Tibial artery (tissue), 4 donors: ENCODE results near the gene FDX1.

Experiments used
- DNase-seq, 2 donors: peaks; one replicate each; pipeline ENCODE4 v3.0.0-alpha.2; 2019
- H3K27ac ChIP-seq, 2 donors: fragments of 200-600 bp; sonication (generic) in 1 of 2; 1 replicate in 1 of 2; 2 replicates in 1 of 2; pipeline ENCODE4 v1.5.1; 2018 to 2019; ENCODE audit warnings: mild to moderate bottlenecking in 1 of 2
- H3K27me3 ChIP-seq, 2 donors: fragments of 200-600 bp; sonication (generic) in 1 of 2; one replicate each; pipeline versions ENCODE4 v1.5.1 to v1.6.0; 2016 to 2019
- H3K36me3 ChIP-seq, 3 donors: fragments of 200-600 bp; sonication (generic) in 2 of 3; one replicate each; pipeline ENCODE4 v1.5.1; 2016 to 2019; ENCODE audit warnings: mild to moderate bottlenecking in 2 of 3
- H3K4me1 ChIP-seq, 4 donors: fragments of 200-600 bp; sonication (generic) in 2 of 4; 1 replicate in 3 of 4; 2 replicates in 1 of 4; pipeline ENCODE4 v1.5.1; 2016 to 2019
- H3K4me3 ChIP-seq, 2 donors: fragments of 200-600 bp; sonication (generic) in 1 of 2; 1 replicate in 1 of 2; 2 replicates in 1 of 2; pipeline ENCODE4 v1.5.1; 2018 to 2019; ENCODE audit warnings: mild to moderate bottlenecking in 2 of 2
- H3K9me3 ChIP-seq, 3 donors: fragments of 200-600 bp; sonication (generic) in 1 of 3; one replicate each; pipeline ENCODE4 v1.5.1; 2016 to 2019
- intact Hi-C: fragments of 100-400 bp; cut with DNase I; formaldehyde crosslinking; loops from one replicate; pipeline ENCODE4 v1.15.0; 2023; ENCODE audit warnings: low total_unique reads
- TF ChIP-seq, protein P1 (sequence below), 2 experiments: fragments of 200-600 bp in 1 of 2; fragments of 450-650 bp in 1 of 2; IDR thresholded peaks; one replicate each; pipeline ENCODE4 v1.5.1; 2017 to 2019; ENCODE audit warnings: antibody characterized with exemption in 2 of 2, mild to moderate bottlenecking in 1 of 2, moderate library complexity in 1 of 2

Gene FDX1

DNA sequence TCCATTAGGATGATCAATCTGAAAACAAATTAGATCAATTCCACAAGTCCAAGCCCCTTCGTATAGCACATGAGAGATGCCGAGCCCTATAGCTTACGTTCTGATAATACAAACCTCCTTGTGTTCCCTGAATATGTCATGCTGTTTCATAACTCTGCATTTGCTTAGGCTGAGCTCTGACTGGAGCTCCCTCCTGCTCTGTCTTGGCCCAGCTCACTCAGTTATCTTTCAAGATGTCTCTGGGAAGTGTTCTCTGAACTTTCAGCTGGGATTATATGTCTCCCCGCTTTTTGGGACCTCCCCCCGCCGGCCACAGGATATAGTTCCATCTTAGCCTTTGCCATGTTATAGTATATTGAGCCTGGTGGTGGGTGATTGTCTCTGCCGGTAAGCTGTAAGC lies 44.0 kb downstream of the FDX1 start:
- DNase-seq = no peak
- no peak overlapping the region for H3K27ac ChIP-seq
- H3K9me3 ChIP-seq = no peaks in the 10 kb centered on the region
- TF ChIP-seq, protein P1, sequence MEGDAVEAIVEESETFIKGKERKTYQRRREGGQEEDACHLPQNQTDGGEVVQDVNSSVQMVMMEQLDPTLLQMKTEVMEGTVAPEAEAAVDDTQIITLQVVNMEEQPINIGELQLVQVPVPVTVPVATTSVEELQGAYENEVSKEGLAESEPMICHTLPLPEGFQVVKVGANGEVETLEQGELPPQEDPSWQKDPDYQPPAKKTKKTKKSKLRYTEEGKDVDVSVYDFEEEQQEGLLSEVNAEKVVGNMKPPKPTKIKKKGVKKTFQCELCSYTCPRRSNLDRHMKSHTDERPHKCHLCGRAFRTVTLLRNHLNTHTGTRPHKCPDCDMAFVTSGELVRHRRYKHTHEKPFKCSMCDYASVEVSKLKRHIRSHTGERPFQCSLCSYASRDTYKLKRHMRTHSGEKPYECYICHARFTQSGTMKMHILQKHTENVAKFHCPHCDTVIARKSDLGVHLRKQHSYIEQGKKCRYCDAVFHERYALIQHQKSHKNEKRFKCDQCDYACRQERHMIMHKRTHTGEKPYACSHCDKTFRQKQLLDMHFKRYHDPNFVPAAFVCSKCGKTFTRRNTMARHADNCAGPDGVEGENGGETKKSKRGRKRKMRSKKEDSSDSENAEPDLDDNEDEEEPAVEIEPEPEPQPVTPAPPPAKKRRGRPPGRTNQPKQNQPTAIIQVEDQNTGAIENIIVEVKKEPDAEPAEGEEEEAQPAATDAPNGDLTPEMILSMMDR (IDR thresholded peaks at IDR 0.05) = no peak
- peaks cover 0 to 6% (median 0%) of the 10 kb centered on the region in 3 donors for H3K36me3 ChIP-seq
- H3K4me1 ChIP-seq = no peaks in the 10 kb centered on the region
- intact Hi-C loops = no loop called here
- no peak overlapping the region for H3K4me3 ChIP-seq
- H3K27me3 ChIP-seq = no peaks in the 10 kb centered on the region

DNA sequence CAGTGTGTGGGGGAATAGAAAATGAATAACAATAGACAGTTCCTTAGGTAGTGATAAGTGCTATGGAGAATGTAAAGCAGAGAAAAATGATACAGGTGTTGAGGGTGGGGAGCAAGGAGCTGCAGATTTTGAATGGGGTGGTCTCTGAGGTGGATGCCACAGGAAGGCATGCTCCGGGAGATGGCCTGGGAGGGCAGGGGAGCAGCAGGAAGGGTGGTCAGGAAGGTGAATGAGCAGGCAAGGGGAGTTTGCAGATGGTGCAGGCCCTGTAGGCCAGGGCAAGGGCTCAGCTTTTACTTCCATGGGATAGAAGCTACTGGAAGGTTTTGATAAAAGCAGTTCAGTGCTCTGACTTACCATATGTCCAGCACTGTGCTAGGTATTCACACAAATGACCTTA lies 44.8 kb downstream of the FDX1 start:
- Histone ChIP-seq H3K27me3 (no peaks in the 10 kb centered on the region), H3K4me1 (no peaks in the 10 kb centered on the region), H3K4me3 (no peak overlapping the region), H3K36me3 (peaks cover 0 to 6% (median 0%) of the 10 kb centered on the region in 3 donors), H3K9me3 (no peaks in the 10 kb centered on the region), H3K27ac (no peak overlapping the region)
- TF ChIP-seq, protein P1 (IDR thresholded peaks at IDR 0.05) = no peak
- intact Hi-C loops = no loop called here
- DNase-seq = no peak

DNA sequence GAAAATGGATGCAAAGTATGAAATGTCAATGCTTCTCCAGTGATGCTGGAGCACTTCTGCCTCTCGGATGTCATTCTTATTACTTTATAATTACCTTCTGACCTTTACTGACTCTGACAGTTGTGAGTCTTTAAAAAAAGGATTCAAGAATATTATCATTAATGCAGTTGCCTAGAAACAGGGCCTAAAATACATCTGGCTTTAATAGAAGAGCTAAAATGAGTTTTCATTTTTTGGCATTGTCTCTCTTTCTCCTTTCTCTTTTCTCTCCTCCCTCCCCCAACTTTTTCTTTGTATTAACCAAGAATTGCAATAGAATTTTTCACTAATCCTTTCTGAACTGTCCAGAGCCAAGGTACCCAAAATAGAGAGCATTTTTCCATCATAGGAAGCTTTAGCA lies 45.9 kb downstream of the FDX1 start:
- intact Hi-C loops = no loop called here
- H3K9me3 ChIP-seq = no peaks in the 10 kb centered on the region
- DNase-seq = no peak
- H3K36me3 ChIP-seq = peaks cover 0 to 6% (median 0%) of the 10 kb centered on the region in 3 donors
- H3K4me3 ChIP-seq = no peak overlapping the region
- H3K4me1 ChIP-seq = no peaks in the 10 kb centered on the region
- no peaks in the 10 kb centered on the region for H3K27me3 ChIP-seq
- H3K27ac ChIP-seq = no peak overlapping the region
- TF ChIP-seq, protein P1 (IDR thresholded peaks at IDR 0.05) = no peak

DNA sequence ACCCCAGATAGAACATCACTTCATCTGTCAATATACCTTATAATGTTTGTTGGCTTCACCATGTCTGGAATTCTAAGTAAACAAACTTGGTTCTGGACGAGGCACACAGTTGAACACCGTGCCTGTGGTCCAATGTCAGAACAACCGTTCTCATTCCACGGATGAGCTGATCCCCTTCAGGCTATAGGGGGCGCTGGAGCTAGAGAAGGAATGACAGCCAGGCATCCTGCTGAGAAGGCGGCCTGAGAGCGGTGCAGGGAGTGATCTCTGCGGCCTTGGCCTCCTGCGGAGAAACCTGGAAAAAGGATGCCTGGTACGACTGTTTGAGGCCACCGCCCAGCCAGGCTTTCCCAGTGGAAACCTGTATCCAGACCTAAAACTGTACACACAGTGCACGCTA lies 48.7 kb downstream of the FDX1 start:
- intact Hi-C loops = no loop called here
- no peaks in the 10 kb centered on the region for H3K9me3 ChIP-seq
- H3K27me3 ChIP-seq = no peaks in the 10 kb centered on the region
- no peak overlapping the region for H3K4me3 ChIP-seq
- TF ChIP-seq, protein P1 (IDR thresholded peaks at IDR 0.05) = no peak
- no peak for DNase-seq
- no peak overlapping the region for H3K27ac ChIP-seq
- H3K36me3 ChIP-seq = no peaks in the 10 kb centered on the region
- no peaks in the 10 kb centered on the region for H3K4me1 ChIP-seq

DNA sequence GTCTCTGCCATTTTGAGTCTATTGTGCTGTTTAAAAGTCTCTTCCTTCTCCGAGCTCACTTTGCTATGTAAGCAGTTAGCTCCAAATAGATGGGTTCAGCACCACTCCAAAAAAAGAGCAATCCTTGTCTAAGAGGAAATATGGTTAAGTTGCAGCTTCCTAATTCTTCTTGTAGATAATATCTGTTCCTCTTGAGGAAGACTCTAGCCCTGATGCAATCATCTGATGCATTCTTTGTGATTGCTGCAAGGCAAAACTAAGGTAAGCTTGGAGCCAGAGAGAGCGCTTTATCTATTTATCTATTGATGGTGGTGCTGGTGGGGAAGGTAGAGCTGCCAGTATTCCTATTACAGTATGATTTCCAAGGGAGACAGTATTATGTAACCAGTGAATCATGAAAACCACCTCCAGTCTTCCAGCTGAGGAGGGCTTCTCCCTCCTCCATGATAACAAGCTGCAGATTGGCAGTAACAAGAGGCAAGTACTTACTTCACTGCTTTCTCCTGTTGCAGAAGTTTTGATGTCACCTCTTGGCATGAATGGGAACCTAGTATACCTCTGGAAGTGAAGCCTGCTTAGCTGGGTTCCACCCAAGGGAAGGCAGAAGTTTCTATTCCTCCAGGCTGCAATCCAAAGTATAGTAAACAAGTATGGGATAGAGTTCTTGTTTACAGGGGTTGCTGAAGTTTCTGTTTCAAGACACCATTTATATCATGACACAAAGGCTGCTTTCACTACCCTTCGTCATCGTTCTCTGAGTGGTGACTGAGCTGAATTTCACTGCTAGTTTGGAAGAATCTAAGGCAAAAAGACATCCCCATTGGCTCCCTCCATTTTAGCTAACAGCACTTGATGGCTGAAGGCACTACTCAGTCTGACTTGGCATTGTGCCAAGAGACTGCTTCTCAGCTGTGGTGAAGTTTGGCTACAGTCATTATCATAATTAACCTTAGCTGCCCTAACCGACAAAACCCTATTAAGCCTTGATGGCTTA lies 49.7 kb downstream of the FDX1 start:
- DNase-seq = no peak
- no peaks in the 10 kb centered on the region for H3K9me3 ChIP-seq
- TF ChIP-seq, protein P1 (IDR thresholded peaks at IDR 0.05) = no peak
- intact Hi-C loops = no loop called here
- H3K27me3 ChIP-seq = no peaks in the 10 kb centered on the region
- no peak overlapping the region for H3K4me3 ChIP-seq
- H3K4me1 ChIP-seq = no peaks in the 10 kb centered on the region
- H3K27ac ChIP-seq = no peak overlapping the region
- H3K36me3 ChIP-seq = no peaks in the 10 kb centered on the region
